HG03097 (cell line): ENCODE results near the gene ZNF385C.

Source experiments
- ATAC-seq: cut with Tn5 transposase; IDR thresholded peaks from one replicate; pipeline ENCODE4 v1.9.1; 2021; ENCODE audit not compliant: unreplicated experiment, low FRiP score

The ZNF385C gene

DNA sequence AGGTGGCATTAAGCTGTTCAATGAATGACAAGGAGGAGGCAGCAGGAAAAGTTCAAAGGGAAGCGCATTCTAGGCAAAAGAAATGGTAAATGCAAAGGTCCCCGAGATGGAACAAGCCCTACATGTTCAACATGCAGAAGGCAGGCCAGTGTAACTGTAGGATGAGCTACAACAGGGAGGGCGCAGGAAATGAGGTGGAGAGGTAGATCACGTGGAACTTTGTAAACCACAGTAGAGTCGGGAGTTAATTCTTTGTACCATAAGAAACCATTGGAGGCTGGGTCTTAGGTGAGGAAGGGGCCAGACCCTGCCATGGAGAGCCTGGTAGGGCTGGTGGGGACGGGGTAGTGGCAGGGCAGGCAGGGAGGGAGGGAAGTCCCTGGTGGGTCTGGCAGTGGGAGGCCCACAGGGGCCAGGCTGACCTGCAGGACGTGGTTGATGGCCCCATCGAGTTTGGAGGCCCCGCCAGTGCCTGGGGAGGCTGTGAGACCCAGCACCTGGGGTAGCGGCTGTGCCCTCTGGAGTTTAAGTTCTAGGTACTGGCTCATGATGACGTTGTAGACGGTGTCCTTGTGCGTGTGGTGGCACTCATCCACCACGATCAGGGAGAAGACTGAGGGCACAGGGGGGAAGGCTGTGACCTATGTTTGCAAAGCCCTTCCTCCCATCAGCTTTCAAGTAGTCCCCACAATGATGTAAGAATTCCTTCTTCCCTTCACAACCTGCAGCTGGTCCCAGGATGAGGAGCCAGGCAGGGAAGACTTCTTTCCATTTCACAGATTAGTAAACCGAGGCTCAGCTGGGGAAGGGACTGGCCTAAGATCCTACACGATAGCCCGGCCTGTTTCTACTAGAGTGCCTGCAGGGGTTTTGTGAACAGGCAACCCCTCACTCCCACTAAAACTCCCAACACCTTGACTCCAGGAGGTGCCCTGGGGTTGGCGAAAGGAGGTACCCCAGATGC is 12.3 kb upstream of the ZNF385C start:
- no peak for ATAC-seq

DNA sequence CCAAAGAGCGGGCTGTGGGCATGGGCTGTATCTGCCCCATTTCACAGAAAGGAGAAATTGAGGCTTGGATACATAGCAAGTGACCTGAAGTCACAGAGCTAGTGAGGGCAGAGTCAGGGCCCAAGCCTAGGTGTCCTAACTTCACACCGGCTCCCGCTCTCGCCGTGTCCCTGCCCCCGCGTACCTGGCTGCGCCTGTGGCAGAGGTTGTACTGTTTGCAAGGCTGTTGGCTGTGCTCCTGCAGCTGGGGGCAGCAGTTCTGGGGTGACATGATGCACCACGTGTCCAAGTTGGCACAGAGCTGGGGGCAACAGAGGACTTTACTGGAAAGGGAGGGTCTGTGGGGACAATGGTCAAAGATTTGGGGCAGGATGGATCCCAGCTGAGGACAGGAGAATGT is 10.8 kb upstream of the ZNF385C start:
- ATAC-seq, result no peak

DNA sequence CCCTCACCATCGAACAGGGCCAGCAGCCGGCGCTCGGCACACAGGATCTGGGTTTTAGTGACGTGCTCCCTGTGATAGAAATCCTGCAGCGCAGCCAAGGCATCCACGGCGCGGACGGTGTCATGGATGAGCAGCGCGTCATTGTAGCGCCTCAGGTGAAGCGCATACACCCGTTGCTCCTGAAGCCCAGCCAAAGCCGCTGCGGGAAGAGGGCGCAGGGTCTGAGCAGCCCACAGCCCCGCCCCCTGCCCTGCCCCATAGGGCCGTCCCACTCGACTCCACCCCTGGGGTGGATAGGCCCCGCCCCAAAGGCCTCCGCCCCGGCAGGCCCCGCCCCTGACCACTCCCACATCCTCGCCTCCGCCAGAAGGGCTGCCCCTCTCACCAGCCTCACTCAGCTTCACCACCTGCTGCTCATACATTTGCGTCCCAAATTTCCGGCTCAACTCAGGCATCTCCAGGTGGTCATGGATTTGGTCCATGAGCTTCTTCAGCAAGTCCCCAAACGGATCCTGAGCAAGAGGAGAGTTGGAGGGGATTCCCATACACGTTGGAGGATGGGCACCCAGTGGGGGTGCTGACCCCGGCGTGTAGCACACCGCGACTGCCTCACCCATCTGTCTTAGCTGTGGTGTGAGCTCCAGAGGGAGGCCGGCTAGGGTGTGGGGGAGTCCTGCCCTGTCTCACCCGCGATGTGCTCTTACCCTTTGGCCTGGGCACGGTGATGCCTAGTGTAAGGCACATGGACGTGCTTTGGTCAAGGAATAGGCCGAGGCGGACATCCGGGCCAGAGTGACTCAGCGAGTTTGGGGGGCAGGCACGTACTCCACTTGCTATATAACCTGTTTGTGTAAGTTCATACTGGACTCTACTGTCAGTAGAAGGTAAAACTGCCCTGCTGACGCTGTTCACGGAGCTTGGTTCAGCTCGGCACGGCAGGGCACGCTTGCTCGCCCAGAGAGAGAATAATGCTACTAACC is 9.6 kb upstream of the ZNF385C start:
- peak; percentile 58 for ATAC-seq

DNA sequence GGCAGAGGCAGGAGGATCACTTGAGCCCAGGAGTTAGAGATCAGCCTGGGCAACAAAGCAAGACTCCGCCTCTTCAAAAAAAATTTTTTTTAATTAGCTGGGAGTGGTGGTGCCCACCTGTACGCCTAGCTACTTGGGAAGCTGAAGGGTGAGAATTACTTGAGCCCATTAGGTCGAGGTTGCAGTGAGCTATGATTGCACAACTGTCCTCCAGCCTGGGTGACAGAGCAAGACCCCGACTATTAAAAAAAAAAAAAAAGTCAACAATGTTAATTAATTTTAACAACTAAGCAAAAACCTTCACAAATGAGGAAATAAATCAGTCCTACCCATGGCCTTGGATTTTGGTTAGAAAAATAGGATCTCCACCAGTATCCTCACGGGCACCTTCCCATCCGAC is 8.9 kb upstream of the ZNF385C start:
- ATAC-seq, result no peak

DNA sequence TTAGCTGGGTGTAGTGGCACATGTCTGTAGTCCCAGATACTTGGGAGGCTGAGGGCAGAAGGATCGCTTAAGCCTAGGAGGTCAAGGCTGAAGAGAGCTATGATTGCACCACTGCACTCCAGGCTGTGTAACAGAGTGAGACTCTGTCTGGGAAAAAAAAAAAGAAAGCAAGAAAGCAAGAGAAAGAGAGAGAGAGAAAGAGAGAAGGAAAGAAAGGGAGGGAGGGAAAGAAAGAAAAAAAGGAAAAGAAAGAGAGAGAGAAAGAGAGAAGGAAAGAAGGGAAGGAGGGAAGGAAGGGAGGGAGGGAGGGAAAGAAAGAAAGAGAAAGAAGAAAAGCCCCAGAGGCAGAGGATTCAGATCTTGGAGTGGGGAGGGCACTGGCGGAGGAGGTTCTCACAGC is 7.7 kb upstream of the ZNF385C start:
- no peak for ATAC-seq

DNA sequence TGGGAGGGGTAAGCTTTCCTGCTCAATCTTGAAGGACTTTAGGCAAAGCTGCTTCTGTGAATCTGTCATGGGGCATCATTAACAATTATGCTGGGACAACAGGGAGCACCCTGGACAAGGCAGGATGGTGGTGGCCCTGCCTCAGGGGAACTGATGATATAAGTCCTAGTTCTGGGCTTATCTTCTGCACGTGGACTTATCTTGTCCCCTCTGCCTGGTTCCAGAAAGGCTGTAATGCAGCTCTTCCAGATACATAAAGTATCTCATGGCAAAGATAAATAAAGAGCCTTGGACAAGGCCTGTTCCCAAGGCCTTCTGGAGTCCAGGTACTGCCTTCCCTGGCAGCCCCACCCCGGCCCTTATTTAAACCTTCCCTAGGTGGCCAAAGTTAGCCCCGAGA is 6.0 kb upstream of the ZNF385C start:
- ATAC-seq, result no peak

DNA sequence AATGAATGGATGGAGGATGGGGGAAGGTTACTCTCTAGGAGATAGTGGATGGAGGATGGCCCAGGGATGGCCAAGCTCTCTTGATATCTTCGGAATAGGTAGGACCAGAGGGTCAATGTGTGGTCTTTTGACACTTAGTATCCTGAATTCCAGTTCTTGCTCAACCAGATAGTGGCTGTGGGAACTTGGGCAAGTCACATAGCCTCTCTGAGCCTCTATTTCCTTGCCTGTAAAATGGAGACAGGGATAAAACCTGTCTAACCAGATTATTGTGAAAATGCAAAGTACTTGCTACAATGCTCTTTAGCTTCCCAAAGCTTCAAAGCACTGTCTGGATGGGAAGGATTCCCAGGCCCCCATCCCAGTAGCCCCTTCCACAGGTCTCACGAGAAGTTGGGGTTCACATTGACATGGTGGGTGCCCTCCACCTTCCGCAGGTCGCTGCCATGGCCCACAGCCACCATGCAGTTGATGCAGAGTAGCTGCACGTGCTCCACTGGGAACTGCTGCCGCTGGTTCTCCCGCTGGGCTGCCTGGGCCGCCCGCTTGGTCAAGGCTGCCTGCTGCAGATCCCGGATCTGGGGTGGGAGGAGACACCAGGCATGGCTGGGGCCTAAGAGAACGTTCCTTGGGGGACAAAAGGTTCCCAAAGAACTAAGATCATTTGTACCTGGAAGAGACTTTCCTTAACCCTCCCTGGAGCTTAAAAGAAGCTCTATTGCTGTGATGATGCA is 5.1 kb upstream of the ZNF385C start:
- ATAC-seq, result no peak

DNA sequence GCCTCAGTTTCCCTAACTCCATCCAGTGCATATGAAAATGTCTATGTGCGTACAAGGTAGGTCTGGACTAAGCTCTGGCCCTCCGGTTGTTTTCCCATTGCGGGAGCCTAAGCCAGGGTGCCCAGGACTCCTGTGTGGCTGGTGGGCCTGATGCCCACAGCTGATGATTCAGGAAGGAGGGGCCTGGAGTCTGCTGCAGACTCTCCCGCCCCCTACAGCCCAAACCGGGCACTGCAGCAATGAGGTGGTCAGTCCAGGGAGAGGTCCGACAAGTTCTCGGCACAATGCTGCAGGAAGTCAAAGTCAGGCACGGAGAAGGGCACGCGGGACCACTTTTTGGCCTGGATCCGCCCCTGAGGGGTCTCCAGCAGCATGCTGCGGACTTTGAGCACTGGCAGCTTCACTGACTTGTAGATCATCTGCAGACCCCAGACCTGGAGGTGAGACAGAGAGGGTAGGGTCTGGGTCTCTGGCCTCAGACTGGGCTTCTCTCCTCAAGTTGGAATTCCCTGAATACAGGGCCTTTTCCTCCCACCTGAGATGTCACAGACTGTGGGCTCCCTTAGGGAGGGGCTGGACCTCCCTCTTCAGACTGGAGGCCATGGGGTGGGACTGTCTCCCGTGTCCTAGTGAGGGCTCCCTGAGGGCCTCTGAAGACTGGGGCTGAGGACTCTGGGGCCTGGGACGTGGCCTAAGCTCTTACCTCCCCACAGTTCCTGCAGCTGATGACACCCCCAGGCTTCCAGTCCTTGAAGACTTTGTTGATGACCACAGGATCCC is 3.4 kb upstream of the ZNF385C start:
- no peak for ATAC-seq

DNA sequence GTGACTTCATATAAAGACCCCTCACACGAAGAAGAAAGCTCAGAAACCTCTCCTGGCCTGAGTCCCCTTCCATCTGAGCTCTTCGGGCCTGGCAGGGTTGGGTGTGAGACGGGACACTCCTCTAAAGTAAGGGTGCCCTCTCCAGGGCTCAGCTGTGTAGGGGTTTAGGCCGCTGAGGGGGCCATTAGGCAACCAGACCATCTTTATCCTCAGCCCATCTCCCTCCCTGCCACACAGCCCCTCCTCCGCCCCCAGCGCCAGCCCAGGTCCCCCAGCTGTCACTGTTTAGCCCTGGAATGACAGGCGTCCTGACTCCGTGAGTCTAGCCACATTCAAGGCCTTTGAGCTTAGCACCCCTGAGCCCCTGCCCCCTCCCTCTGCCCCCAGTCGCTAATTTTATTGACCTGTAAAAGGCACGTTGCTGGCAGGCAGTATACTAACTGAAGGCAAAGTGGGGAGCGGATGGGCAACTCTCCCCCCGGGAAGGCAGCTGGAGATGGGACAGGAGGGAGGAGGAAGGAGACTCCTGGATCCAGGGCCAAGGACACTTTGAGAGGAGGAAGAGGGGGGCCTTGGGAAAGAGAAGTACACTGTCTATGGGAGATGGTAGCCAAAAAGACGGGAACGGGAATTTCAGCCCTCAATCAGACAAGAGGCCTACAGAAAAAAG is 592 bp upstream of the ZNF385C start:
- ATAC-seq, result no peak

DNA sequence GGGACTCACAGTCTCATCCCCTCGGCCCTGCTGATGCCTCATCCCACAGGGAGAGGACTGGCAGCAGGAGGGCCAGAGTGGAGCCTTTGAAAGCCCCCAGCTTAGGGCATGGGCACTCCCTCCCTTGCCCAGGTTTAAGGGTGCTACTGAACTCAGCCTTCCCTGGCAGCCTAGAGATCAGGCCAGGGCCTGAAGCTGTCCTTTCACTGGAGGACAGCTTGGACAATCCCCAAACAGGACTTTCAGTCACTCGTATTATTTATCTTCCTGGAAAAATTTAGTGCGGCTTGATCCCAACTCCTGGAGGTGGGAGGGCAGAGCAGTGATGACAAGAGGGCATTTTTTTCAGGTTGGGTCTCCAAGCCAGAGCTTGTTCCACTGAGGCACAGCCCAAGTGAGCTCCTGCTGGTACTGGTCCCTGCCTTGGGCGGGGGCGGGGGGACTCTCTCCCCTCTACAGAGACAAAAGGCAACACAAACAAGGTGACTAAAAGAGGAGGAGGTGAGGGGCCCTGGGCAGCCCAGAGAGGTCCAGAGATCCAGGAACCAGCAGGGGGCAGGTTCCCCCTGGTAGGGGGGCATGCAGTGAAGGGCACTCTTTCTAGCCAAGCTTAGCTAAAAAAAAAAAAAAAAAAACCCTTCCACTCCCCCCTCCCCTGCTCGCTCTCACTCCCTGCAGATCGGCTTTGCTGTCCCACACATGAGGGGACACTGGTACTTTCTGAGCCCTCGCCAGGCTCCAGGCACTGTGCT is 1.7 kb downstream of the ZNF385C start:
- no peak for ATAC-seq

DNA sequence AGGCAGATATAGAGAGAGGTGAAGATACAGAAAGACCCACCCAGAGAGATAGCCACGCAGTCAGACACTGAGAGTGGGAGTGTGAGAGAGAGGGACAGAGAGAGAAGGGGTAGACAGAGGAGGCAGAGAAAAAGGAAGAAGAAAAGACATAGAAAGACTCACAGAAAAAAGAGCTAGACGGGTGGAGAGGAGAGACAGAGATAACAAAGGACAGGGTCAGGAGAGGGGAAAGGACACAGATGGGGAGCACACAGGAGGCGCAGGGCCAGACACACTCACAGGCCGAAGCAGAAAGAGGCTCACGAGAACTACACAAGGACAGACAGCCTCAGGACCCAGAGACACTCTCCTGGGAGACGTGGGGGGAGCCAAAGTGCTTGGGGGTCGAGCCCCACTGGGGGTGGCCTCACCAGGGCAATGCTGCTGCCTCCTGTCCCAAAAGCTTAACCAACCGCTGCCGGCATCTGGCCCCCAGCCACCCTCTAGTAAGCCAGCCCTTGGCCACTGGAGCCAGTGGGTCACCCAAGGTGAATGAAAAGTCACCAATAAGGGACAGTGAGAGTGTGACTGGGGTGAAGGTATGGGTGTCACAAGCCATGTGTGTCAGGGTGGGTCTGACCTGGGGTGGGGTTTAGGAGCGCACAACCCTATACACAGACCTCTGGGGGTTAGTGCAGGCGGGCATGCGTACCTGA is 3.8 kb downstream of the ZNF385C start:
- no peak for ATAC-seq

DNA sequence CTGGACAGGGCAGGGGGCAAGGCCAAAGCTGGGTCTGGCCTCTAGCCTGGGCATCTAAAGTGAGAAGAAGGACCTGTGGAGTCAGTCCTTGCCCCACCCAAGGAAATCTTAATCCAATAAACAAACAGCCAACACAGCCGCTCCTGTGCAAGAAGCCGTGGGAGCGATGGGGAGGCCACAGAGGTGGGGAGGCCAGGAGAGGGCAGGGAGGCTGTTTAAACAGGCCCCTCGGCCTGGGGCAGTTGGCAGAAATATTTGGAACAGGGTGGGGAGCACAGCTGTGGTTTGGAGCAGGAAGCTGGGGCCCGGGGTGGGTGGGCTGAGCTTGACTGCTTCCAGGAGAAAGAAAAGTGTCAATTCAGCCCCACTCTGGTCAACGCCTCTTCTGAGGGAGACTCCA is 5.3 kb downstream of the ZNF385C start:
- ATAC-seq, result no peak

DNA sequence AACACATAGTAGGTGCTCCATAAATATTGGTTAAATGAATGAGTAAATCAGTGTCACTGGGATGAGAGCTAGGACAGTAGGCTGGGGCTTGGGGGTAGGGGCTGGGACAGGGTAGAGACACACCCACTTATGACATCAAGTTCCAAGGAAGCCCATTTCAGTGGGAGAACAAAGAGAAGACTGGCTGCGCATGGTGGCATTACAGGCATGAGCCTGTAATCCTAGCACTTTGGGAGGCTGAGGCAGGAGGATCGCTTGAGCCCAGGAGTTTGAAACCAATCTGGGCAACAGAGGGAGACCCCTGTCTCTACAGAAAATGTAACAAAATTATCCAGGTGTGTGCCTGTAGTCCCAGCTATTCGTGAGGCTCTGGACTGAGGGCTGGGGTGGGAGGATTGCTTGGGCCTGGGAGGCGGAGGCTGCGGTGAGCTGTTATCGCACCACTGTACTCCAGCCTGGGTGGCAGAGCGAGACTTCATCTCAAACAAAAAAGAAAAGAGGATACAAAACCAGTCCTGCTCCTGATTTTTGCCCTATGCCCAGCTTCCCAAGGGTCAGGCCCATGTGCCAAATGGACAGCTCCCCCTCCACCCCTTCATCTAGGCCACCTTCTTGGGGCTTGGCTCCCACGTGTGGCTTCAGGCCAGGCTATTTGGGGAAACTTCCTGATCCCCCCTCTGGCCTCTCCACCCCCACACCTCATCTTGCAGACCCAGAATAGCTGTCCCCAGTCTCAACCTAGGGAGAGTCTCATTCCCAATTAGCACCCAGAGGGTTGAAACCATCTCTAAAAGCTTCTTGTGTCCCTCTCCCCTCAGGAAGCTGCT is 7.1 kb downstream of the ZNF385C start:
- ATAC-seq, result no peak

DNA sequence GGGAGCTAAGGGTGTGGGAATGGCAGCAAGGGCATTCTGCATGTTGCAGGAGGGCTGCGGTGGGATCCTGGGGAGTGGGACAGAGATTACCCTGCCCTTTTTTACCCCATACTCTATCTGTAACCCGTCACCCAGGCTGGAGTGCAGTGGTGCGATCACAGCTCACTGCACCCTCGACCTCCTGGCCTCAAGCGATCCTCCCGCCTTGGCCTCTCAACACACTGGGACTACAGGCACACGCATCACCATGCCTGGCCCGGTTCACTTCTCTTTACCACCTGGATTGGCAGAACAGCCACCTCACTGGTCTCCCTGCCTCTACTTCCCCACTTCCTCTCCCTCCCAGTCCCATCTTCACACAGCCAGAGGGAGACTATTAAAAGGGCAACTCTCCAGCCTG is 9.5 kb downstream of the ZNF385C start:
- no peak for ATAC-seq

DNA sequence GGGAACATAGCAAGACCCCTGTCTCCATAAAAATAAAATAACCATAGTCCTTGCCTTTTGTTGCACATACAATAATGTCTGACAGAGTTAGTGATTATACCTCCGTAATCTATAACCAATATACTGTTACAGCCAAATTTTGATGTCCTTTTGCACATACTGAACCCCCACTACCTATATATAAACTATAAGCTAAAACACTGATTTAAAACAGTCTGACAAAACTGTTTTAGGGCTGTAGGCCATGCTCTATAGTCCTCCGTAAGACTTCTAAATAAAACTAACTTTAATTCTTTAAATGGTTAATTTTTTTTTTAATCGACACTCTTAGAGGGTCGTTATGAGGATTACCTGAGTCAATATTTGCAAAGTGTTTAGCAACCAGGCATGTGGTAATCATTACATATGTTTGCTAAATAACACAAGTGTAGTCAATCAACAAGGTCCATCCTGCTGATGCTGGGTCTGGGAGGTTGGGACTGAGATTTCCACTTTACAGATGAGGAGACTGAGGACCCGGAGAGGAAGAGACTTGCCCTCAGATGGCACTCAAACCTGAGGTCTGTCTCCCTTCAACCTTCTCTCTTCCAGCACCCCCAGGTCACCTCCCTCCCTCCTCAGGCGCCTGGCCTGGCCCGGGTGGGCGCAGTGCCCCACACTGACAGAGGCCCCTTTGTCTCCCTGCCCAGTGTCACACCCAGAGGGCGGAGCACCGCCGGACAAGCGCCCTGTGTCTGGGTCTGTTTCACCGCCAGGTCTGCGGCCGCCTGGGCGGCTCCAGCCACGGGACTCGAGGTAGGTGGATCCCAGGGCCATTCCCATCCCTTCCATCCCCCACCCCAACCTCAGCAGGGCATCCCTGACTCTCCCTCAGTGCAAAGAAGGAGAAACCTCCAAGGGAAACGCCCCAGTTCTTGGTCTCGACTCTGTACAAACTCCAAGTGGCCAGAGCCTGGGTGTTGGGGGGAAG is 10.3 kb downstream of the ZNF385C start:
- no peak for ATAC-seq

DNA sequence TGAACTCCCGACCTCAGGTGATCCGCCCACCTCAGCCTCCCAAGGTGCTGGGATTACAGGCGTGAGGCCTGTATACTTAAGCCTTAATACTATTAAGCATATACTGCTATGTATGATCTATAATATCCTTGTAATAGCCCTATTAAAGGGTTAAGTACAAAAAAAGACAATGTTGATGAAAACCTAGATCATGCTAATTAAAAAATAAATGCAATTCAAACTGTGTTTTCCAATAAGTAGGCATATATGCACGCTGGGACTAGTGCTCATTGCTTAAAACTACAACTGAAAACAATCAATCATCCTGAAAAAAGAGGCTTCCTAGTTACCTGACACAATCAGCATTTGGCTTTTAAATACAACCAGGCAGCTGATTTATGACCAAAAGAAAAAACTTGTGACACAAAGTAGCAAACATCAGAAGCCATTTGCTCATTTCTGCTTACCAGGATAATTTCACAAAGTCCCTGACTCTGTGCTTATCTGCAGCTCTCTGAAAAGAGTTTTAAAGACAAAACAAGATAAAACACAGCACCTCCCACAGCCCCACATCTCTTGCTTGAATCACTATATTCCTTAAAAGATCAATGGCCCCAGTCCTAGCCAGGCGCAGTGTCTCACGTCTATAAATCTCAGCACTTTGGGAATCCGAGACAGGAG is 11.1 kb downstream of the ZNF385C start:
- ATAC-seq, result no peak
